Endothelial cell of umbilical vein (primary cell): ENCODE results near the gene TNFRSF14.

Experiments used
- EZH2 ChIP-seq: IDR thresholded peaks from 2 replicates; pipeline ENCODE4 v1.6.1; 2012; ENCODE audit warnings: borderline replicate concordance, low read depth, mild to moderate bottlenecking, moderate library complexity, low read length, inconsistent platforms; ENCODE audit not compliant: severe bottlenecking
- MYC ChIP-seq: IDR thresholded peaks from one replicate; pipeline ENCODE4 v1.6.1; 2011; ENCODE audit warnings: mild to moderate bottlenecking, low read depth, low read length
- POLR2A ChIP-seq: IDR thresholded peaks from 2 replicates; pipeline ENCODE4 v1.6.1; 2012; ENCODE audit warnings: low read depth, mild to moderate bottlenecking, control low read depth, low read length
- POLR2AphosphoS5 ChIP-seq: IDR thresholded peaks from 2 replicates; pipeline ENCODE4 v1.6.1; 2012; ENCODE audit warnings: low read depth, mild to moderate bottlenecking, control low read depth, low read length, moderate library complexity; ENCODE audit not compliant: insufficient read depth
- TF ChIP-seq, protein P1 (sequence below), 2 donors: IDR thresholded peaks; 1 replicate in 1 of 2; 2 replicates in 1 of 2; pipeline ENCODE4 v1.5.1; 2011; ENCODE audit warnings: low read length in 2 of 2, mild to moderate bottlenecking in 2 of 2, moderate library complexity in 2 of 2, control low read depth in 1 of 2, inconsistent platforms in 1 of 2, low read depth in 1 of 2; ENCODE audit not compliant: insufficient read depth in 1 of 2; ENCODE audit errors: extremely low read depth in 1 of 2

DNA sequence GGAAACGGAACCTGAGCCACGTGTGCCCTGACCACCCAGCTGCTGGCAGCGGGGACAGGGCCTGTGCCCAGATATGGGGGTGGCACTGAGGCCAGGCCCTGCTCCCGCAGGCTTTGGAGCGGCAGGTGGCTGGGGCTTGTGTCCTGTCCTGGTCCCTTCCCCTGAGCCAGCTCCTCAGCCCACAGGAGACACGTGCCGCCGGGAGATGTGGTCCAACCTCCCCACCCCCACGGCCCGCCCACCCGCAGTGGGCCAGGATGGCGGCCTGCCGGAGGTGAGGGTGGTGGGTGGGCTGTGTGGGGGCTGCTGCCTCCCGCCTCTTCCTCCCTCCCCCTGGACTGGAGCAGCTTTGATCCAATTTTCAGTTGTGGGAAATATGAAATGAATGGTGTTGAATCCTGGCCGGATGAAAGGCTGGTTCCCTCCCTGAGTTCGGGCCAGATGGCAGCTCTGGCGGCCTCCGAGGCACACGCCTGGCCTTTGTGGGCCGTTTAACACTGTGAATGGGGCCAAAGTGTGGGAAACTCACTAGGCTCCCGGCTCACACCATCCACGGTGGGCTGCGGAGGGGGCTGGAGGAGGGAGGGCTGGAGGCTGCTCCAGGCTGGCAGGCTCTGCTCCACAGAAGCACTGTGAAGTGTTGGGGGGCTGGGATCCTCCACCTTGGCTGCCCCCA lies 23.5 kb upstream of the TNFRSF14 start:
- TF ChIP-seq, protein P1, sequence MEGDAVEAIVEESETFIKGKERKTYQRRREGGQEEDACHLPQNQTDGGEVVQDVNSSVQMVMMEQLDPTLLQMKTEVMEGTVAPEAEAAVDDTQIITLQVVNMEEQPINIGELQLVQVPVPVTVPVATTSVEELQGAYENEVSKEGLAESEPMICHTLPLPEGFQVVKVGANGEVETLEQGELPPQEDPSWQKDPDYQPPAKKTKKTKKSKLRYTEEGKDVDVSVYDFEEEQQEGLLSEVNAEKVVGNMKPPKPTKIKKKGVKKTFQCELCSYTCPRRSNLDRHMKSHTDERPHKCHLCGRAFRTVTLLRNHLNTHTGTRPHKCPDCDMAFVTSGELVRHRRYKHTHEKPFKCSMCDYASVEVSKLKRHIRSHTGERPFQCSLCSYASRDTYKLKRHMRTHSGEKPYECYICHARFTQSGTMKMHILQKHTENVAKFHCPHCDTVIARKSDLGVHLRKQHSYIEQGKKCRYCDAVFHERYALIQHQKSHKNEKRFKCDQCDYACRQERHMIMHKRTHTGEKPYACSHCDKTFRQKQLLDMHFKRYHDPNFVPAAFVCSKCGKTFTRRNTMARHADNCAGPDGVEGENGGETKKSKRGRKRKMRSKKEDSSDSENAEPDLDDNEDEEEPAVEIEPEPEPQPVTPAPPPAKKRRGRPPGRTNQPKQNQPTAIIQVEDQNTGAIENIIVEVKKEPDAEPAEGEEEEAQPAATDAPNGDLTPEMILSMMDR (IDR thresholded peaks at IDR 0.05; ENCODE audit: extremely low read depth in 1 of 2, insufficient read depth in 1 of 2, low read depth in 1 of 2, low read length in 2 of 2), result no peak
- no peak for TF ChIP-seq MYC
- no peak for TF ChIP-seq POLR2AphosphoS5
- no peak for TF ChIP-seq EZH2
- TF ChIP-seq POLR2A, result no peak
